Left forelimb (tissue), 1 donor: Measurements from ENCODE around the gene NOTUM.
"Not testable (repeated sequence)": the region's sequence is repeated elsewhere in the genome, so short reads cannot be mapped to it uniquely, and the experiment has no call there.

Experiments used
- DNase-seq: peaks from one replicate; pipeline ENCODE4 v3.0.0-alpha.2; 2018; ENCODE audit warnings: low spot score

NOTUM gene

GRCh38 chr17:81923302-81924260, 37.4 kb downstream of the NOTUM start:
- no peak for DNase-seq

DNA sequence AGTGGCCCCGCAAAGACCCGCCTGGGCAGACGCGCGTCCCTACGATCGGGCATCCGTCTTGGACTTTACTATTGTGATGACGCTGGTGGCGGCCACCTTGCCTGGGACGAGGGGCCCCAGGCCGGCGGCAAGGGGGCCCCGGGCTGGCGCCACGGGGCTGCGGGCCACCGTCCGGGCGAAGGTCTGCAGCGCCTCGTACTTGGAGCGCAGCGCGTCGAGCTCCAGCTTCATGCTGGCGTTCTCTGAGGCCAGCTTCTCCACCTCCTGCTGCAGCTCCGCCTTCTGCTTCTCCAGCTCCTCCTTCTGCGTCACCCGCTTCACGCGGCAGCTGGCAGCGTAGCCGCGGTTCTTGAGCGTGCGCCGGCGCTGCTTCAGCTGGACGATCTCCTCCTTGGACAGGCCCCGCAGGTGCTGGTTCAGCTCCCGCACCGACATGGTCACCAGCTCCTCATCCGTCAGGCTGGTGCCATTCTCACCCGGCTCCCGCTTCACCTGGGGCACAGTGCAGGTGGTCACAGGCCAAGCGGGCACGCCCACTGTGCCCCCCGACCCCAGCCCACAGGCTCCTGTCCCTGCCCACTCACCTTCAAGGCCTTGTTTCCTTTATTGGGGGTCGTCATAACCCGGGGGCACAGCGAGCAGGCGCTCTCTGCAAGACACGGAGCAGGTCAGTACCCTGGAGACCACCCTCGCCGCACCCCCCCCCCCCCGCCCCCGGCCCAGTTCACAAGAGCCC, 38.3 kb downstream of the NOTUM start:
- no peak for DNase-seq

- DNase-seq, result no peak
These were observed 38.9 kb downstream of the NOTUM start for GRCh38 chr17:81921996-81922565.

GRCh38 chr17:81921537-81921862, 39.5 kb downstream of the NOTUM start:
- DNase-seq, result no peak

DNA sequence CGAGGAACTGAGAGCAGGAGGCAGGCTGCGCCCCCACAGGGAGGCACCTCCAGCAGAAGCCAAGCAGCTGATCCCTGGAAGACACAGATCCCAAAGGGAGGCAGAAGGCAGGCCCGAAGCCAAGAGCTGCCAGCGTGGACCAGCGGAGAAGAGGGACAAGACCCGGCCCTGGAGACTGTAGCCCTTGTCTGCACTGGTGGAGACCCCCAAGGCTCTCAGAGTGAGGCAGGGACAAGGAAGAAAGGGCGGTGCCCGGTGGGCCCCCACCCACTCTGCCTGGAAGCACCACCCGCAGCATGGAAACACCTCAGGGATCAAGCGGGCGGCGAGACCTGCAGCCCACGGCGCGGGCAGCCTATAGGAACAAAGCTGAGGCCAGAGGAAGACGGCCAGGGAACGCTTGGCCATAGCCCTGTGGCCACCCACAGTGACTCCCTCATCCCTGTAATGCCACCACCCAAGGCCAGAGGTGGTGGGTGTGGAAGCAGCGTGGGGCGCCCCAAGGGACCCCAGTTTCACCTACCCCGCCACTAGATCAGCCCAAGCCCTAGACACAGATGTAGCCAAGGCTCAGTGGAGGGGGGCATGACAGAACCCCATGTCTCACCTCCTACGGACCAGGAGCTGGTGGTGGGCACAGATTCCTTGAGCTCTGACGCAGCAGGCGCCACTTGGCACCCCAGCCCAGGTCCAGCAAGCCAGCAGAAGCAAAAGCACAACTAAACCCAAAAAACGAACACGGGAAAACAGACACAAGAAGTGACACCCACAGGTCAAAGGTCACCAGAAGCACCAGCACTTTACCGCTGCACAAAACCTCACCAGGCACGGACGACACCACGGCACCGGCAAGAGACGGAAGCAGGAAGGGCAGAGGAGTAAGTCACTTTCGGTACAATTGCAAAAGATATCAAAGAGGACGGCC, 40.1 kb downstream of the NOTUM start:
- DNase-seq, result no peak

- no peak for DNase-seq
These were observed 42.0 kb downstream of the NOTUM start for GRCh38 chr17:81918832-81919545.

- not testable (repeated sequence) for DNase-seq
These were observed 42.7 kb downstream of the NOTUM start for GRCh38 chr17:81918333-81918669.

DNA sequence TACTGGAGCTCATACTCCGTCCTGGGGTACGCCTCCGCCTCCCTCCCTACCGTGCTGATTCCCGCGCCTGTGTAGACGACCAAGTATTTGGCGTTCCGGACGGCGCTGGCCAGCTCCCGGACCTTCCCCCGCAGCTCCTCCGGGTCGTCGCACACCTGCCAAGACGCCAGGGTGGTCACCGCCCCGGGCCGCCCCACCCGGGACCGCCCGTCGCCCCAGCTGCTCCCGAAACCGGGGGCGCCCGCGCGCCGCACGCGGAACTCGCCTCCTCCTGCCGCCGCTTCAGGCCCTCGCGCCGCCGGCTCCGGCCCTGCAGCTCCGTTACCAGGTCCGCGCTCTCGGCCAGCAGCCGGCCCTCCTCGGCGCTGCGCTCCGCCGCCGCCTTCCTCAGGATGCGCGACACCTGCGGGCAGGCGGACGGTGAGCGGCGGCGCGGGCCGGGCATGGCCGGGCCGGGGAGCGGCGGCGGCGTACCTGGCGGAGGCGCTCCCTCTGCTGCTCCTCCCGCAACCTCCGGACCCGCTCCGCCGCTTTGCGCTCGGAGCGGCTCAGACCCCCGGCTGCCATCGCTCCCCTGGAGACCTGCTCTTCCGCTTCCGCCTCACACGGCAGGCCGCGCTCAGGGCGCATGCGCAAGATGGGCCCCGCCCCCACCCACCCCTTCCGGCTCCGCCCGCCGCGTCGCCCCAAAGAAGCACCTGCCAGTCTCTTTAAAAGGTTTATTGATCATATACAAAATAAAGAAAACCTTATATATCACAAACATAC, 43.2 kb downstream of the NOTUM start, which contains the start of gene SIRT7:
SIRT7 (minus strand) TSS at position 612 of the 768 bp plus-strand sequence; CDS start at position 567, 45 bp downstream.
- peak; percentile 92 for DNase-seq

DNA sequence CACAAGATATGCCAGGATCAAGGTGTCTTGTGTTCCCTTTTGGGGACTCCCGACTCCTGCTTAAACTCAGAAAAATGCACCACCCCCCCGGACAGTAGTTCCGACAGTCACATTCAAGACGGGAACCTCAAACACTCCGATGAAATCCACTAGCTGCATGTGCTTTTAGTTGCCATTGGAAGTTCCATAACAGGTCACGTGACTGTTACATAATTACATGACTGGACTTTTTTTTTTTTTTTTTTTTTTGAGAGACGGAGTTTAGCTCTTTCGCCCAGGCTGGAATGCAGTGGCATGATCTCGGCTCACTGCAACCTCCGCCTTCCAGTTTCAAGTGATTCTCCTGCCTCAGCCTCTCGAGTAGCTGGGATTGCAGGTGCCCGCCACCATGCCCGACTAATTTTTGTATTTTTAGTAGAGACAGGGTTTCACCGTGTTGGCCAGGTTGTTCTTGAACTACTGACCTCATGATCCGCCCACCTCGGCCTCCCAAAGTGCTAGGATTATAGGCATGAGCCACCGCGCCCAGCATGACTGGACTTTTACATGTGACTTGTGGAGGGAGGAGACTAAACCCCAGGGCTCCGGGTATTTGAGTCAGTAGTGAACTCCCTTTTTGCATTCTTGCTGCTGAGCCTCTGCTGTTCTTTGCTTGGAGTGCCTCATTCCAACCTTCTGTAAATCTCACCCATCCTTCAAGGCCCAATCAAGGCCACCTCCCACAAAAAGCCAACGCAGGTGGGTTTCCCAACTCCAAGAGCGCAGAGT, 44.6 kb downstream of the NOTUM start:
- no peak for DNase-seq

DNA sequence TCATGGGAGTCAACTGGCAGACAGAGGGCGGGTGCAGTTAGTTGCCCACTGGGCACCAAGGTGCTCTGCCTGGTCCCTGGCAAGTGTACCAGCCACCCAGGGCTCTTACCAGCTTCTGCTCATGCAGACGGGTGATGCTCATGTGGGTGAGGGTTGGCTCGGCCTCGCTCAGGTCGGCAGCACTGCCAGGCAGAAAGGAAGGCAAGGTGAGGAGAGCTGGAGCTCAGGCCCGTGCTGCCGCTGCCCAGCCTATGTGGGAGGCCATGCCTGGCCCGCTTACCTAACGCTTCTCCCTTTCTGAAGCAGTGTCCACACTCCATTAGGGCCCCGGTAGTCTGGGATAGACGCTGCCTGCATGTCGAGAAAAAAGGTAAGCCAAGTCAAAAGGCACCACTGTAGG, 45.7 kb downstream of the NOTUM start:
- no peak for DNase-seq

GRCh38 chr17:81914103-81914850, 46.7 kb downstream of the NOTUM start:
- DNase-seq, result no peak

GRCh38 chr17:81913394-81914102, 47.4 kb downstream of the NOTUM start:
- DNase-seq, result no peak

DNA sequence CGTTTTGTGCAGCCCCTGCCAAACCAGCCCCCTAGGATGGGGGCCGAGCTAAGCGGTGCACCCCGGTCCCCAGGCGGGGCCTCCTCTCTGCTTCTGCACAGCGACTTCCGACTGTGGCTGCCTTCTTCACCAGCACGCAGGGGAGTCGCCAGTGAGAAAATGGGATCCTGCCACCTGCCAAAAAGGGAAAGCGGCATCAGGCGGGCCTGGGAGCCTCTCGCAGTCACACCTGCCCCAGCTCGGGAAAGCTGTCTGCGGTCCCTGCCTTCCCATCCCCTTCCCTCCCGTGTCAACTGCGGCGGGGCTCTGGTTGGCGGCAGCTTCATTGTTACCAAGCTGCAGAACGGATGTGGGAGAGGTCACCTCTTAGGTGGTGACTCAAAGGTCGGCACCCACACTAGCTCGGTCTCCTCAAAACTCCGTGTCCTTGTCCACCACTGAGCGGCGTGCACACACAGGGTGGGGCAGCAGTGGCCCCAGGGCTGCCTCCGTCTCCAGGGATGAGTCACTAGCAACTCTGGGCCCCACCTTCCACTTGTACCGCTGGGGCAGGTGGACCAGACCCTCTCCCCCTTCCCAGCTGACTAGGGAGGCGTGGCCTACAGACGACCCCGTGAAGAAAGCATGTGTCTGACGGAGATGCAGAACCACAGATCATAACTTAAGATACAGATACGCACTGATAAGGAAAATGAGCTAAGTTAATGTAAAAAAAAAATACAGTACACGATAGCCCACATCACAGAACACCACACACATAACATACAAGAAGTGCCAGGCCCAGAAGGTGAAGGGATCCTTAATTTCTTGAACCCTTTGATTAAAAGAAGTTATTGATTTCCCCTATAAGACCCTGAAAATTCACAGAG, 48.3 kb downstream of the NOTUM start:
- no peak for DNase-seq

DNA sequence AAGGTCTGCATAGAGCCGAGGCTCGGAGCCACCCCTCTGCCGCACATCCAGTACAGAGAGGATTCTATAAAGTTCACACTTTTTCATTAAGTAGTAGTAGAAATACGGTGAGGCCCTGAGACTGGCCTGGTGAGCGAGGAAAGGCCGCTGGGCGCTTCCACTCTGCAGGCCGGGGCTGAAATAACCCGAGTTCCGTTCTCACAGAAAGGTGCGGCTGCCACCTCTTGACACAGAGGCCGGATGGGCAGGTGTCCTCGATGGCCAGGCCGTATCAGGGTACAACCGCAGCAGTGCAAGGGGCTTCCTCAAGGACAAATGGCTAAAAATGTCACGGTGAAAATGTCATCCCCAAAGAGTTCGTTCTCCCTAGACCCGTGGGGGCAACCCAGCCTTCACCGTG, 49.0 kb downstream of the NOTUM start:
- DNase-seq, result no peak

- peak; percentile 91 for DNase-seq
These were observed 49.6 kb downstream of the NOTUM start, which contains the start of gene PCYT2 for GRCh38 chr17:81911277-81911961. PCYT2 (minus strand) TSS chr17:81911399; CDS start chr17:81911355, 44 bp downstream.

GRCh38 chr17:81910840-81911276, 50.1 kb downstream of the NOTUM start:
- no peak for DNase-seq
